ENCODE measurements around the gene KDM4F. TPM values are rescaled to one million over a fixed set of nuclear protein-coding genes. Genes with fewer than 3 reads are reported as not detected.

Gene KDM4F
- total RNA-seq, 1 donor from 2014 or later = not detected

GRCh38 chr11:95089620-95090542 lies 40.7 kb downstream of the KDM4F start, which contains the start of gene ENDOD1:
Gene ENDOD1, plus strand, starts transcription at chr11:95089846. Its CDS starts 82 bp downstream, at chr11:95089928.
- peak; percentile 97 for DNase-seq (ENCODE audit: low spot score)

- no peak for DNase-seq (ENCODE audit: low spot score)
These were observed 42.5 kb downstream of the KDM4F start for GRCh38 chr11:95091663-95092180.

- no peak for DNase-seq (ENCODE audit: low spot score)
These were observed 43.5 kb downstream of the KDM4F start for GRCh38 chr11:95092549-95093324.

- DNase-seq (ENCODE audit: low spot score) = no peak
These were observed 44.3 kb downstream of the KDM4F start for GRCh38 chr11:95093548-95093947.

GRCh38 chr11:95095858-95096587 lies 46.8 kb downstream of the KDM4F start:
- DNase-seq (ENCODE audit: low spot score) = no peak

- DNase-seq (ENCODE audit: low spot score) = no peak
These were observed 48.0 kb downstream of the KDM4F start for GRCh38 chr11:95097209-95097608.

GRCh38 chr11:95098826-95099225 lies 49.6 kb downstream of the KDM4F start:
- DNase-seq (ENCODE audit: low spot score) = no peak

- DNase-seq (ENCODE audit: low spot score) = no peak
These were observed 51.0 kb downstream of the KDM4F start for GRCh38 chr11:95100191-95100648.

Other genes starting within 250 kb of the KDM4F start
- 70.8 TPM for gene CWC15, start 75.9 kb upstream of the KDM4F start, total RNA-seq
- gene KDM4D, start 75.7 kb upstream of the KDM4F start, total RNA-seq = 0.93 TPM
- gene KDM4E, start 24.2 kb upstream of the KDM4F start, total RNA-seq = not detected
- gene SRSF8, start 17.5 kb downstream of the KDM4F start, total RNA-seq = 32.7 TPM
- gene ENDOD1, start 40.4 kb downstream of the KDM4F start, total RNA-seq = 16.8 TPM
- gene SESN3, start 181.8 kb downstream of the KDM4F start, total RNA-seq = 19.5 TPM

Data from mesenteric fat pad (tissue), 1 donor.